Measurements from ENCODE around the gene CREG1.

DNA sequence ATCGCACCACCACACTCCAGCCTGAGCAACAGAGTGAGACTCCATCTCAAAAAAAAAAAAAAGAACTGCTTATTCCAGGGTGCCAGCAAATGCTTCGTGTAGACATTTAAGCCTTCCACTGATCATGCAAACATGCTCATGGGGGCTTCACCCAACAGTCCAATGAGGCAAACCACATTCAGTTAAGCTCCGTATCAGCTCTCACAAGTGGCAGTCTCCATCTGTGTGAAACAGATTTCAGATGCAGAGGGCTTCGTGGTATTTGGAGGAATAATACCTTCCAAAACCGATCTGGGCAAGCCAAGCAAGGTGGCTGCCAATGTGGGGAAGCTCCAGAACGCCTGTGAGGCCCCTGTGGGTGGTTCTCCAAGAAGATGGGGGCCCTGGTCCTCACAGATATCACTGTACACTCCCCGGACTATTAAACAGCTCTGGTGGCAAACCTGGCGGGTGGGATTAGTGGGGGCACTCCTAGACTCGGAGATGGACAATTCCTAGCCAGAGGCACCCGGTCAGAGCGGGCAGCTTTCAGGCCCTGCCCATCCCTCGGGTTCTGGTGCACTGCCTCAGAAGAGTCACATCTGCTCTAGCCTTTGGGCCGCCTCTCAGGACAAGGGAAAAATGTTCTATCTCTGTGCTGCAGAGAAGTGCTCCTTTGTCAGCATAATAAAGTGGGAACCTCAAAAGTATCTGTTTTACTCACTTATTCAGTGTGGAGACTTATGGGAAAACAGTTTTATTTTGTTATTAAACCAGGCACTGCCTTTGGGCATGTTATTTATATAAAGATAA, 10.2 kb downstream of the CREG1 start:
- TF ChIP-seq ZNF302 (tag by site-specific recombination; IDR thresholded peaks at IDR 0.05; ENCODE audit: low read depth) (no peak), YY1 (tag by site-specific recombination; IDR thresholded peaks at IDR 0.05) (no peak), ZNF114 (tag by site-specific recombination; IDR thresholded peaks at IDR 0.05) (no peak)
- TF ChIP-seq, protein P1, sequence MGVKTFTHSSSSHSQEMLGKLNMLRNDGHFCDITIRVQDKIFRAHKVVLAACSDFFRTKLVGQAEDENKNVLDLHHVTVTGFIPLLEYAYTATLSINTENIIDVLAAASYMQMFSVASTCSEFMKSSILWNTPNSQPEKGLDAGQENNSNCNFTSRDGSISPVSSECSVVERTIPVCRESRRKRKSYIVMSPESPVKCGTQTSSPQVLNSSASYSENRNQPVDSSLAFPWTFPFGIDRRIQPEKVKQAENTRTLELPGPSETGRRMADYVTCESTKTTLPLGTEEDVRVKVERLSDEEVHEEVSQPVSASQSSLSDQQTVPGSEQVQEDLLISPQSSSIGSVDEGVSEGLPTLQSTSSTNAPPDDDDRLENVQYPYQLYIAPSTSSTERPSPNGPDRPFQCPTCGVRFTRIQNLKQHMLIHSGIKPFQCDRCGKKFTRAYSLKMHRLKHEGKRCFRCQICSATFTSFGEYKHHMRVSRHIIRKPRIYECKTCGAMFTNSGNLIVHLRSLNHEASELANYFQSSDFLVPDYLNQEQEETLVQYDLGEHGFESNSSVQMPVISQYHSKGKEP (tag by site-specific recombination; IDR thresholded peaks at IDR 0.05) = no peak
- TF ChIP-seq, protein P2, sequence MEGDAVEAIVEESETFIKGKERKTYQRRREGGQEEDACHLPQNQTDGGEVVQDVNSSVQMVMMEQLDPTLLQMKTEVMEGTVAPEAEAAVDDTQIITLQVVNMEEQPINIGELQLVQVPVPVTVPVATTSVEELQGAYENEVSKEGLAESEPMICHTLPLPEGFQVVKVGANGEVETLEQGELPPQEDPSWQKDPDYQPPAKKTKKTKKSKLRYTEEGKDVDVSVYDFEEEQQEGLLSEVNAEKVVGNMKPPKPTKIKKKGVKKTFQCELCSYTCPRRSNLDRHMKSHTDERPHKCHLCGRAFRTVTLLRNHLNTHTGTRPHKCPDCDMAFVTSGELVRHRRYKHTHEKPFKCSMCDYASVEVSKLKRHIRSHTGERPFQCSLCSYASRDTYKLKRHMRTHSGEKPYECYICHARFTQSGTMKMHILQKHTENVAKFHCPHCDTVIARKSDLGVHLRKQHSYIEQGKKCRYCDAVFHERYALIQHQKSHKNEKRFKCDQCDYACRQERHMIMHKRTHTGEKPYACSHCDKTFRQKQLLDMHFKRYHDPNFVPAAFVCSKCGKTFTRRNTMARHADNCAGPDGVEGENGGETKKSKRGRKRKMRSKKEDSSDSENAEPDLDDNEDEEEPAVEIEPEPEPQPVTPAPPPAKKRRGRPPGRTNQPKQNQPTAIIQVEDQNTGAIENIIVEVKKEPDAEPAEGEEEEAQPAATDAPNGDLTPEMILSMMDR (tag by site-specific recombination; IDR thresholded peaks at IDR 0.05) = no peak
